HG02885 (cell line): ENCODE results near the gene RHO.

Experiments used
- ATAC-seq: cut with Tn5 transposase; IDR thresholded peaks from one replicate; pipeline ENCODE4 v1.9.1; 2021; ENCODE audit warnings: mild to moderate bottlenecking; ENCODE audit not compliant: unreplicated experiment, poor library complexity

Gene RHO

DNA sequence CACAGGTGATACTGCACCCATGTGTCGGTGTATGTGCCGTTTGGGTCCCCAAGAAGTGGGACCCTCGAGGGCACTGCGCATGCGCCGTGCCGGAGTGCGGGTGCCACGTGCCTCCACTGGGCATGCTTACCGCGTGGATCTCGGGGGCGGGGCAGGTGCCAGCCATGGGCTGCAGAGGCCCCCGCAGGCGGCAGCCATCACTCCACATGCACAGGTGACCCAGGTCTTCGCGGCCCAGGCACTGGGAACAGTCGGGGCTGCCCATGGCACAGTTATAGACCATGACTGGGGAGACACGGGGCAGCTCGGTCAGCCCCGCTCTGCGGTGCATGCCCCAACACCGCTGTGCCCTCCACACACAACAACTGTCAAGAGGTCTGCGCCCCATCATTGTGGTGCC is 45.8 kb downstream of the RHO start:
- no peak for ATAC-seq

DNA sequence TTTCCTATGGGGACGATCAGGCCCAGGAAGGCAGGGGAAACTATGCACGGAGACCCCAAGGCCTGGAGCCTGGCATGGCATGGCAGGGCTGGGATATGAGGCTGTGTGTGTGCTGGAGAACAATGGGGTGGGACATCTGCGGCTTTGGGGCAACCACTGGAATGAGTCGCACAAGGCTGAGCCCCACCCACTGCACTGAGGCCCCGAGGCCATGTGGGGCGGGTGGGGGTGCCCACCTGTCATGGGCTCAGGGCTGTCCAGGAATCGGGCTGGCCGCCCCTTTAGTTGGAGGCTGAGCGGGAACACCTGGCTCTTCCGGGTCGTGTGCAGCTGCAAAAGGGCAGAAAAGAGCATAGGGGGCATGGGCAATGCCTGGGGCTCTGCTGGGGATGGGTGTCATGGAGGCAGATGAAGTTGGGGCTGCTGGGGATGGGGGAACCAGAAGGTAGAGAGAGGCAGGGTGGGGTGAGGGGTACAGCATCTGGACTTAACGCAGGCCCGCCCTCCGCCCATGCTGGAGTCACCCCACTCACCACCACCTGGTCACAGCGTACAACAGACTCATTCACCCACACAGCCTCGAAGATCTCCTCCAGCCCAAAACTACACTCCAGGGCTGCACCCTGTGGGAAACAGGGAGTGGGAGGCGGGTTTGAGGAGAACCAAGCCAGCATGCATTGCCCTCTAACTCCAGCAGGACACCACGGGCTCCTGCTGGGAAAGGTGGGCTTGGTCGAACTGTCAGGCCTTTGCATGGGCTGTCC is 47.0 kb downstream of the RHO start:
- ATAC-seq, result no peak

GRCh38 chr3:129575997-129576384 is 47.6 kb downstream of the RHO start:
- ATAC-seq, result no peak

DNA sequence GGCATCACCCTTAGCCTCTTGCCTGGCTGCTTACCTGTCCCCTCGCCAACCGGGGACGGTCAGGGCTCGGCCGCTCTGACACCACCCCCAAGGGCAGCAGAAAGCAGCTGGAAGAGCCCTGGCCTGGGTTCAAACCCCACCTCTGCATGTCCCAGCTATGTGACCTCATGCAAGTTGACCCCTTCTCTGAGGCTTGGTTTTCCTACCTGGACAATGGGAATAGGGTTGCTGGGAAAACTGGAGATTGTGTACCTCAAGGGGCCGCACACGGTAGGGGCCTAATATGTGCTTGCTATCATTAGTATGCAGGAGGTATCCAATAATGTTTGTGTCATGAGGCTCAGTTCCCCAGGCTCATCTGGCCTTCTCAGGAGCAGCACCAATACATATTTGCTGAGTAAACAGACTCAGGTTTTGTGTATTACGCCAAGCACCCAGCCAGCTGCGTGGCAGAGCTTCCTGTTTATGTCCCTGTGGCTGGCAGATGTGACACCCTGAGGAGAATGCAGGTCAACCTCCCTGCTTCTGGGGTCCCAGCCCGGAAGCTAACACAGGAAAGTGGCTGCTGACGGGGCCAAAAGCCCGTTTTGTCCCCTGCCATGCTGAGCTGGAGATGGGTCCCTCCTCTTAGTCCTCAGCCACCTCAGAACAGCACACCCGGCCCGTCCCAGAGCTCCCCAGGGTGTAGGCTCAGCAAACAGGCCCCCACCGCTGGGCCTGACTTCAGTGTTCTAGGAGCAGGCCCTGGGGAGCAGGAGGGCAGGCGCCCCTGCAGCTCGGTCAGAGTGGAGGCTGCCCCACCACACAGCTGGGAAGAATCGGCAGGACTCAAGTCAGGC is 48.3 kb downstream of the RHO start:
- no peak for ATAC-seq

DNA sequence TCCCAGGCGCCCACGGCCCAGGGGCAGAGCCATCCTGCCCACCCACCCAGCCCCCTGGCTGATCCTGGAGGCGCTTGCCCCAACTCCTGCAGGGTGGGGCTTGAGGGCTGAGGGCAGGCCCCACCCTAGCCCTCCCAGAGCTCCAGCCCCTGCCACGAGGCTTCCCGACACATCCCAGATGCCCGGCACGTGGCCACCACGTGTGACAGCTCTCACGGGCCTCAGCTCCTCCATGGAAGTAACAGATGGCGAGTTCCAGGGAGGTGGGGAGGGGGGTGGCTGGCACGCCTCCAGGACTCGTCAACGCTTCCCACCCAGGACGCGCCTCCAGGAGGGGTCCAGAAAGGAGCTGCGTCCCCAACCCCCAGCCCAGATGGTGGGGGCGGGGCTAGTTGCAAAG is 48.9 kb downstream of the RHO start:
- ATAC-seq, result no peak

DNA sequence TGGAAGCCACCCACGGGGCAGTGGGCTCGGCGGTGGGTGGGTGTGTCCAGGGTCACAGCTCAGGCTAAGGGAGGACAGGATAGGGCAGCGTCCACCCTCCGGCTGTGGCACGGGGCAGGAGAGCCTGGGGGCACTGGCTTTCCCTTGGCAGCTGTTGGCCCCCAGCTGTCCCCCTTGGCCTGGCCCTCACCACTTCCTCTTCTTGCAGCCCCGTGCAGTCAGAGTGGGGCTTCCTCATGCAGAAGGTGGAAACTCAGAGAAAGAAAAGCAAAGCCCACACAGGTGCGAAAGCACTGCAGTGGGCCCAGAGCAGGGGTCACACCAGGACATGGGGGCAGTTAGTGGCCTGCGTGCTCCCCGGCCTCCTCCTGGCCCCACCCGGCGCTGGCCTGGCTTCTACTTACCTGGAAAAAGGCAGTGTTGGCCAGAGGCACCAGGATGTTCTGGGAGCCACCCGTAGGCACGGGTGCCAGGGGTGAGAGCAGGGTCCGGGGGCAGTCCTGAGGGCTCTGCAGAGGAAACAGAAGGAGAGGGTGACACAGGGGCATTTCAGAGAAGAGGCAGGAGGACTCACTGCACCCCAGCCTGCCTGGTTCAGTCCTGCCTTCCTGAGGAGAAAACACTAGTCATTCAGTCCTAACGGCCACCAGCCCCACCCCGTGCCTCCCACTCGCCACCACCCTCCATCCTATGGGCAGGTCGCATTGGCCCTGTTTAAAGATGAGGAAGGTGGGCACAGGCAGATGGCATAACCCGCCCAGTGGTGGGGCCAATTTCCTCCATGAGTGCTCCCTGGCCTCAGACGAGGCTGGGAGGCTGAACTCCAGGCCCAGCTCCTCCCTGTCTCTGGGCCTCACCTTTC is 49.7 kb downstream of the RHO start:
- peak; percentile 75 for ATAC-seq

DNA sequence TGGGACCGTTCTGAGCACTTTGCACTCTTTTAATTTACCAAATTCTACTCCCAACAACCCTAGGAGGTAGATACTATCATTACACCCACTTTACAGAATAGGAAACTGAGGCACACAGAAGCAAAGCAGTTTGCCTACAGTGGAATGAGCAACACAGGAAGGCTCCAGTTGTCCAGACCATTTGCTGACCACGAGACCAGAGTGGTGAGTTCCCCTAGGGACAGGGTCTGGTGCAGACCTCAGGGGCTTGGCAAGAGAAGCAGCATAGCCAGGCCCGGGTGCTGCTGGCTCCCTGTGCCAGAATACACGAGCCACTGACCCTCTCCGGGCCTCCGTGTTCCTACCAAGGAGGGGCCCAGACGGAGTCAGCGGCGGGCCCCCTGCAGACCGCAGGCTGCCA is 51.6 kb downstream of the RHO start:
- ATAC-seq, result no peak

- no peak for ATAC-seq
Observed at GRCh38 chr3:129581623-129582022, 53.2 kb downstream of the RHO start.

GRCh38 chr3:129582799-129583198 is 54.4 kb downstream of the RHO start:
- ATAC-seq, result peak; percentile 4

DNA sequence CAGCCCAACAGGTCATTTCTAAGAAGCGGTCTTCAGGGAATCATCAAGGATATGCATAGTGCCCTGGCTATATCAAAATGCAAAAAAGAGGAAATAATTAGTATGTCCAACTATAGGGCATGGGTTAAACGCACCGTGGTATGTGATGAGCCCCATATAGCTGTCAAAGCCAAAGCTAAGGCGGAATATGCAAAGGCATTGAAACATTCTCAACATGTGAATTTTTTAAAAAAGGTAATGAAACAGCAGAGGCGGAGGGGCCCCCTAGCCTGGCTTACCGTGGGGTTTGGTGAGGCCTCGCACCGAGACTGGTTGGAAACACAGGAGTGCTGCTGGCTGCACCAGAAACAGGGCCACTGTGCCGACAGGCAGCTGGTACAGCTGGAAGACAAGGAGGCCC is 54.9 kb downstream of the RHO start:
- peak; percentile 71 for ATAC-seq

- no peak for ATAC-seq
Observed at GRCh38 chr3:129584631-129585030, 56.2 kb downstream of the RHO start.
